Endometrial microvascular endothelial cells (primary cell): ENCODE data around the gene CACNA1H. TPM values are rescaled to one million over a fixed set of nuclear protein-coding genes. Genes with fewer than 3 reads are reported as not detected.

Experiments
- in situ Hi-C: cut with HindIII; loops from 2 replicates; pipeline ENCODE4 v1.10.0; 2017; ENCODE audit warnings: low sequenced_read_pairs, low pct_unique_long_range_greater_than_20kb; ENCODE audit errors: inconsistent ontology term
- total RNA-seq: library from RNA; depleted of rRNA; stranded (reverse); fragments of >200 nt; gene quantifications from one replicate; pipeline ENCODE4 v1.2.3, GENCODE V29; 2015; ENCODE audit errors: inconsistent ontology term

Gene CACNA1H
- 0.09 TPM for total RNA-seq

- in situ Hi-C loops = no loop called here
Measured at GRCh38 chr16:1152651-1153259, at the start of gene CACNA1H. TSS of gene CACNA1H (plus strand) at chr16:1153106. CDS start at chr16:1153738, 632 bp downstream.

GRCh38 chr16:1103636-1103980 lies 49.3 kb upstream of the CACNA1H start:
- in situ Hi-C loops = no loop called here

- in situ Hi-C loops = no loop called here
Measured at GRCh38 chr16:1105888-1106620, 46.9 kb upstream of the CACNA1H start.

- in situ Hi-C loops = no loop called here
Measured at GRCh38 chr16:1106659-1107058, 46.2 kb upstream of the CACNA1H start.

- in situ Hi-C loops = no loop called here
Measured at GRCh38 chr16:1107141-1107540, 45.8 kb upstream of the CACNA1H start.

- in situ Hi-C loops = no loop called here
Measured at GRCh38 chr16:1107731-1108130, 45.2 kb upstream of the CACNA1H start.

GRCh38 chr16:1108299-1109252 lies 44.3 kb upstream of the CACNA1H start:
- in situ Hi-C loops = no loop called here

GRCh38 chr16:1109648-1110047 lies 43.3 kb upstream of the CACNA1H start:
- in situ Hi-C loops = no loop called here

GRCh38 chr16:1112506-1113184 lies 40.3 kb upstream of the CACNA1H start:
- in situ Hi-C loops = no loop called here

- in situ Hi-C loops = no loop called here
Measured at GRCh38 chr16:1113489-1113888, 39.4 kb upstream of the CACNA1H start.

GRCh38 chr16:1113889-1114526 lies 38.9 kb upstream of the CACNA1H start:
- in situ Hi-C loops = no loop called here

GRCh38 chr16:1116693-1117077 lies 36.2 kb upstream of the CACNA1H start:
- in situ Hi-C loops = no loop called here

GRCh38 chr16:1117176-1117900 lies 35.6 kb upstream of the CACNA1H start:
- in situ Hi-C loops = no loop called here

GRCh38 chr16:1117926-1118325 lies 35.0 kb upstream of the CACNA1H start:
- in situ Hi-C loops = no loop called here

- in situ Hi-C loops = no loop called here
Measured at GRCh38 chr16:1119129-1119528, 33.8 kb upstream of the CACNA1H start.

- in situ Hi-C loops = no loop called here
Measured at GRCh38 chr16:1119766-1120576, 32.9 kb upstream of the CACNA1H start.

- in situ Hi-C loops = no loop called here
Measured at GRCh38 chr16:1120577-1120941, 32.3 kb upstream of the CACNA1H start.
